ENCODE data around the gene TRAF2. TPM values are rescaled to one million over a fixed set of nuclear protein-coding genes. Genes with fewer than 3 reads are reported as not detected.
A peak's percentile ranks its signal among the peaks of the same experiment; 100 is the strongest.

The TRAF2 gene
- total and polyA plus RNA-seq, 9 of the 15 experiments (the other 6 are each of a cell fraction or from before 2014, with no cell fraction given), result 0.24 to 45.2 (median 18.0) TPM

GRCh38 chr9:136949817-136950655, 63.7 kb downstream of the TRAF2 start (continued):
- TF ChIP-seq ZBTB7A (IDR thresholded peaks at IDR 0.05; ENCODE audit: borderline replicate concordance, control insufficient read depth, low read depth, low read length) (peak; percentile 82; the same call in 1 of the 2 replicates), MNT (conservative IDR thresholded peaks at IDR 0.05) (peak; percentile 69 to 75), ZNF76 (CRISPR knock-in tag; IDR thresholded peaks at IDR 0.05; ENCODE audit: borderline replicate concordance) (0 out of 2 replicates have a peak, but pooled peaks have one; percentile 61), YY1 (IDR thresholded peaks at IDR 0.05; ENCODE audit: borderline replicate concordance in 1 of 3, control insufficient read depth in 1 of 3, extremely low read depth in 1 of 3, insufficient read depth in 3 of 3, insufficient read length in 1 of 3, insufficient replicate concordance in 2 of 3, low read depth in 1 of 3, low read length in 2 of 3) (peak in 1 of 3 experiments; percentile 4), E2F8 (IDR thresholded peaks at IDR 0.05; ENCODE audit: low read depth, partially characterized antibody) (no peak), SMARCE1 (IDR thresholded peaks at IDR 0.05) (no peak), DPF2 (IDR thresholded peaks at IDR 0.05) (peak; percentile 33; the same call in 1 of the 2 replicates)
- TF ChIP-seq, protein P1, sequence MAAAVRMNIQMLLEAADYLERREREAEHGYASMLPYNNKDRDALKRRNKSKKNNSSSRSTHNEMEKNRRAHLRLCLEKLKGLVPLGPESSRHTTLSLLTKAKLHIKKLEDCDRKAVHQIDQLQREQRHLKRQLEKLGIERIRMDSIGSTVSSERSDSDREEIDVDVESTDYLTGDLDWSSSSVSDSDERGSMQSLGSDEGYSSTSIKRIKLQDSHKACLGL (CRISPR knock-in tag; IDR thresholded peaks at IDR 0.05; ENCODE audit: borderline replicate concordance, poor library complexity, severe bottlenecking), result no peak
- TF ChIP-seq, protein P2, sequence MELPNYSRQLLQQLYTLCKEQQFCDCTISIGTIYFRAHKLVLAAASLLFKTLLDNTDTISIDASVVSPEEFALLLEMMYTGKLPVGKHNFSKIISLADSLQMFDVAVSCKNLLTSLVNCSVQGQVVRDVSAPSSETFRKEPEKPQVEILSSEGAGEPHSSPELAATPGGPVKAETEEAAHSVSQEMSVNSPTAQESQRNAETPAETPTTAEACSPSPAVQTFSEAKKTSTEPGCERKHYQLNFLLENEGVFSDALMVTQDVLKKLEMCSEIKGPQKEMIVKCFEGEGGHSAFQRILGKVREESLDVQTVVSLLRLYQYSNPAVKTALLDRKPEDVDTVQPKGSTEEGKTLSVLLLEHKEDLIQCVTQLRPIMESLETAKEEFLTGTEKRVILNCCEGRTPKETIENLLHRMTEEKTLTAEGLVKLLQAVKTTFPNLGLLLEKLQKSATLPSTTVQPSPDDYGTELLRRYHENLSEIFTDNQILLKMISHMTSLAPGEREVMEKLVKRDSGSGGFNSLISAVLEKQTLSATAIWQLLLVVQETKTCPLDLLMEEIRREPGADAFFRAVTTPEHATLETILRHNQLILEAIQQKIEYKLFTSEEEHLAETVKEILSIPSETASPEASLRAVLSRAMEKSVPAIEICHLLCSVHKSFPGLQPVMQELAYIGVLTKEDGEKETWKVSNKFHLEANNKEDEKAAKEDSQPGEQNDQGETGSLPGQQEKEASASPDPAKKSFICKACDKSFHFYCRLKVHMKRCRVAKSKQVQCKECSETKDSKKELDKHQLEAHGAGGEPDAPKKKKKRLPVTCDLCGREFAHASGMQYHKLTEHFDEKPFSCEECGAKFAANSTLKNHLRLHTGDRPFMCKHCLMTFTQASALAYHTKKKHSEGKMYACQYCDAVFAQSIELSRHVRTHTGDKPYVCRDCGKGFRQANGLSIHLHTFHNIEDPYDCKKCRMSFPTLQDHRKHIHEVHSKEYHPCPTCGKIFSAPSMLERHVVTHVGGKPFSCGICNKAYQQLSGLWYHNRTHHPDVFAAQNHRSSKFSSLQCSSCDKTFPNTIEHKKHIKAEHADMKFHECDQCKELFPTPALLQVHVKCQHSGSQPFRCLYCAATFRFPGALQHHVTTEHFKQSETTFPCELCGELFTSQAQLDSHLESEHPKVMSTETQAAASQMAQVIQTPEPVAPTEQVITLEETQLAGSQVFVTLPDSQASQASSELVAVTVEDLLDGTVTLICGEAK (IDR thresholded peaks at IDR 0.05), result peak; percentile 19; the same call in 1 of the 2 replicates
- TF ChIP-seq, protein P2 (CRISPR knock-in tag; IDR thresholded peaks at IDR 0.05), result no peak
